ENCODE results near the gene KAZALD1.

GRCh38 chr10:101065481-101066145 lies 3.8 kb downstream of the KAZALD1 start:
- TF ChIP-seq CTCF (IDR thresholded peaks at IDR 0.05) (no peak), POLR2A (IDR thresholded peaks at IDR 0.05) (no peak), POLR2AphosphoS5 (IDR thresholded peaks at IDR 0.05) (no peak)

Measured in sigmoid colon (tissue), 4 donors.